Duodenal mucosa (tissue), 2 donors: Measurements from ENCODE around the gene EIF4G2.

Source experiments
- H3K27ac ChIP-seq: one replicate; pipeline ENCODE4 v1.7.0; 2013; ENCODE audit warnings: low read depth, low read length
- H3K27me3 ChIP-seq, 2 donors: one replicate each; pipeline ENCODE4 v1.7.0; 2013; ENCODE audit warnings: low read length in 2 of 2, control low read depth in 1 of 2; ENCODE audit not compliant: insufficient read depth in 2 of 2, control insufficient read depth in 1 of 2
- H3K36me3 ChIP-seq, 2 donors: one replicate each; pipeline ENCODE4 v1.7.0; 2013; ENCODE audit warnings: low read length in 2 of 2, control low read depth in 1 of 2; ENCODE audit not compliant: insufficient read depth in 2 of 2, control insufficient read depth in 1 of 2
- H3K4me1 ChIP-seq, 2 donors: one replicate each; pipeline ENCODE4 v1.7.0; 2013; ENCODE audit warnings: low read length in 2 of 2, control low read depth in 1 of 2; ENCODE audit not compliant: insufficient read depth in 2 of 2, control insufficient read depth in 1 of 2
- H3K4me3 ChIP-seq, 2 donors: one replicate each; pipeline ENCODE4 v1.7.0; 2013; ENCODE audit warnings: low read length in 2 of 2, low read depth in 1 of 2
- H3K9ac ChIP-seq, 2 donors: one replicate each; pipeline ENCODE4 v1.7.0; 2013; ENCODE audit warnings: low read length in 2 of 2, low read depth in 1 of 2
- H3K9me3 ChIP-seq, 2 donors: one replicate each; pipeline ENCODE4 v1.7.0; 2013; ENCODE audit warnings: low read length in 2 of 2, control low read depth in 1 of 2; ENCODE audit not compliant: control insufficient read depth in 1 of 2

The EIF4G2 gene

DNA sequence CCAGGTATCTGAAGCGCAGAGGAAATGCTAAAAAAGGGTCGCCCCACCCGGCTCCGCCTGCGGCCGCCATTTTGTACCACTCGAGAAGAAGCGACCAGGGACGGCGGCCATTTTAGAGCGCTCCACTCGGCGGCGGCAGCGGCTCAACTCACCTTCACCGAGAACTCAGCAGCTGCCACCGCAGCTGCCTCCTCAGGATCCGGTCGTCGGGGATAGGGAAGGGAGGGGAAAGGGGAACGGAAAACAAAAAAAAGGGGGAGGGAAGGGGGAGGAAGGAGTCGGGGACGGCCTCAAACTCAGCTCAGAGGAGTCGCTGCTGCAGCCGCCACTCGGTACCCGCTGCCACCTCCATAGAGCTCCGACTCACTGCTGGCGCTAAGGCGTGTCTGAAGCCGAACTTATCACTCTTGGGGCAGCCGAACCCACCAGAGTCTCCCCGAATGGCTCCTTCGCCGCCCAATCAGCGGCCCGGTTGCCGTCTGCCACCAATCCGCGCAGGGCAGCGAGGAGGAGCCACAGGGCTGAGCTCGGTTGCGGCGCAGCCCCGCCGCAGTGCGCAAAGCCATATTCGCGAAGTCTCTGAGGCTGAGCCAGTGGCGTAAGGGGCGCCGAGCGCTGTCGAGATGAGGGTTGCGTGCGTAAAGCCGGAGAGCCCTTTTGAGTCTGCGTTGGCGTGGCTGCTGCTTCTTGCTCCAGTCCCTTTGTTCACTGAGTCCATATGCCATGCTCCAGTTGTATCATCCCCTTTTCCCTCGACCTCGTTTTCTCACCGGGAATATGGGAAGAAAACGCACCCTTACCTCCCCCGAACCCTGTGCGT lies at the start of gene EIF4G2:
TSS of gene EIF4G2 (minus strand) at position 374 of the 820 bp plus-strand sequence.
- Histone ChIP-seq H3K27me3 (no peaks in the 10 kb centered on the region), H3K9ac (peak within 1 kb of the TSS; percentile 97 to 100), H3K4me1 (peaks cover 21 to 41% of the 10 kb centered on the region in 2 donors), H3K27ac (peak within 1 kb of the TSS; percentile 99), H3K9me3 (no peaks in the 10 kb centered on the region), H3K36me3 (peaks cover 29 to 30% of the 10 kb centered on the region in 2 donors), H3K4me3 (peak within 1 kb of the TSS; percentile 89 to 99)

DNA sequence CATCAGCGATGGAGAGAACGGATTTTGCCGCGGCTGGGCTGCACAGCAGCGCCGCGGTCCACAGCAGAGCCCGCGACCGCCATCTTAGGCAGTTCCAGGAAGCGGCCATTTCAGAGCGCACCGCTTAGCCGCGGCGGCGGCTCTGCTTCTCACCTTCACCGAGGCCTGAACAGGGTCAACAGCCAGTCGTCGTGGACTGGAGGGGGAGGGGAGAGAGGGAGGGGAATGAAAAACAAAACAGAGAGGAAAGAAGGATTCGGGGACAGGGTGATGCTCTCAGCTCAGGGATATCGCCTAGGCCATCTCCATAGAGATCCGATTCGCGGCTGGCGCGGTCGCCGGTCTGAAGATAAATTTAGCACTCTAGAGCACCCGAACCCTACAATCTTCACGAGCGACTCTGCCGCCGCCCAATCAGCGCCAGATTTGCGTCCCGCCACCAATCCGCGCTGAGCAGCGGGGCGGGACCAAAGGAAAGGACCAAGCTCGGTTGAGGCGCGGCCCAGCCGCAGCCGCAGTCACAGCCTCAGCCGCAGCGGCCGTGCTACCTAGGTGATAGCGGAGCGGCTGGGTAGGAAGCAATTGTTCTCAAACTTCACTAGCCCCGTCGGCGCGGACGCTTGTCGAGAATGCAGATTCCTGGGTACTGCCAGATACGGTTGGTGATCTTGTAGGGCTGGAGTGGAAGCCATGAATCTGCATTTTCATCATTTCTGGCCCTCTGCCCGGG lies 49.1 kb upstream of the EIF4G2 start, which contains the start of gene ZBED5:
TSS of gene ZBED5 (minus strand) at position 345 of the 730 bp plus-strand sequence. CDS start 3,108 bp downstream, outside the sequence.
- H3K9me3 ChIP-seq, result no peaks in the 10 kb centered on the region
- H3K36me3 ChIP-seq, result peaks cover 18 to 21% of the 10 kb centered on the region in 2 donors
- H3K27ac ChIP-seq, result peak within 1 kb of the TSS; percentile 94
- peak within 1 kb of the TSS; percentile 93 to 97 for H3K4me3 ChIP-seq
- H3K4me1 ChIP-seq, result peaks cover 10 to 13% of the 10 kb centered on the region in 2 donors
- H3K27me3 ChIP-seq, result no peaks in the 10 kb centered on the region
- peak within 1 kb of the TSS; percentile 95 to 98 for H3K9ac ChIP-seq

DNA sequence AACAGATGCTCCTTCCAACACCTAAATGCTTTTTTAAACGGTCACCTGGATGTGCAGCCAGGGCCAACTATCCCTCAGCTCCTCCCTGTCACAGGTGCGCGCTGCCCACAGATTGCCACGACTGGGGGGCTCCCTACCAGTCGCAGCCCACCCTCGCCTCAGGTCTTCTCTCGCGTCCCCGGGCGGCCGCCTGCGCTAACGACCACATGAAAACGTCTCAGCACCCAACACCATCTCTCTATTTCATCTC lies 48.7 kb upstream of the EIF4G2 start:
- peak overlapping the region; percentile 93 to 97 for H3K4me3 ChIP-seq
- H3K9ac ChIP-seq, result peak overlapping the region; percentile 95 to 98
- H3K9me3 ChIP-seq, result no peaks in the 10 kb centered on the region
- peak overlapping the region; percentile 94 for H3K27ac ChIP-seq
- no peaks in the 10 kb centered on the region for H3K27me3 ChIP-seq
- H3K36me3 ChIP-seq, result peaks cover 21 to 26% of the 10 kb centered on the region in 2 donors
- H3K4me1 ChIP-seq, result peaks cover 10 to 11% of the 10 kb centered on the region in 2 donors

GRCh38 chr11:10856689-10857458 lies 48.1 kb upstream of the EIF4G2 start:
- Histone ChIP-seq H3K27ac (peak overlapping the region; percentile 94), H3K9me3 (no peaks in the 10 kb centered on the region), H3K9ac (peak overlapping the region; percentile 95 to 98), H3K27me3 (no peaks in the 10 kb centered on the region), H3K4me3 (peak overlapping the region; percentile 93 to 97), H3K36me3 (peaks cover 25 to 31% of the 10 kb centered on the region in 2 donors), H3K4me1 (peaks cover 10 to 11% of the 10 kb centered on the region in 2 donors)

DNA sequence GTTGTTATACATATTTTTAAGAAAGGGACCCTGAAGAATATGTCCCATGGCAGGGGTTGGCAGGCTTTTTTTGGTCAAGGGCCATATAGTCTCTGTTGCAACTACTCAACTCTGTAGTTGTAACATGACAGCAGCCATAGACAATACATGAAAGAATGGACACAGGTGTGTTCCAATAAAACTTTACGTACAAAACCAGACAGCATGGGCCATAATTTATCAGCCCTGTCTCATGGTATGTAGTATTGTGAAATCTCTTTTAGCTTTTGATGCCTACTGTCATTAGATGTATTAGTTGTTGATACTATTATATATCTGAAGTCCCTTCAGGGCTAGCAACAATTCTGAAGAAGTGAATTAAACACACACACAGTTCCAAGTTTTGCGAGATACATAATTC lies 46.6 kb upstream of the EIF4G2 start:
- peaks cover 10 to 11% of the 10 kb centered on the region in 2 donors for H3K4me1 ChIP-seq
- H3K9ac ChIP-seq, result no peak overlapping the region
- H3K4me3 ChIP-seq, result no peak overlapping the region
- no peaks in the 10 kb centered on the region for H3K27me3 ChIP-seq
- no peak overlapping the region for H3K27ac ChIP-seq
- peaks cover 26 to 32% of the 10 kb centered on the region in 2 donors for H3K36me3 ChIP-seq
- no peaks in the 10 kb centered on the region for H3K9me3 ChIP-seq

DNA sequence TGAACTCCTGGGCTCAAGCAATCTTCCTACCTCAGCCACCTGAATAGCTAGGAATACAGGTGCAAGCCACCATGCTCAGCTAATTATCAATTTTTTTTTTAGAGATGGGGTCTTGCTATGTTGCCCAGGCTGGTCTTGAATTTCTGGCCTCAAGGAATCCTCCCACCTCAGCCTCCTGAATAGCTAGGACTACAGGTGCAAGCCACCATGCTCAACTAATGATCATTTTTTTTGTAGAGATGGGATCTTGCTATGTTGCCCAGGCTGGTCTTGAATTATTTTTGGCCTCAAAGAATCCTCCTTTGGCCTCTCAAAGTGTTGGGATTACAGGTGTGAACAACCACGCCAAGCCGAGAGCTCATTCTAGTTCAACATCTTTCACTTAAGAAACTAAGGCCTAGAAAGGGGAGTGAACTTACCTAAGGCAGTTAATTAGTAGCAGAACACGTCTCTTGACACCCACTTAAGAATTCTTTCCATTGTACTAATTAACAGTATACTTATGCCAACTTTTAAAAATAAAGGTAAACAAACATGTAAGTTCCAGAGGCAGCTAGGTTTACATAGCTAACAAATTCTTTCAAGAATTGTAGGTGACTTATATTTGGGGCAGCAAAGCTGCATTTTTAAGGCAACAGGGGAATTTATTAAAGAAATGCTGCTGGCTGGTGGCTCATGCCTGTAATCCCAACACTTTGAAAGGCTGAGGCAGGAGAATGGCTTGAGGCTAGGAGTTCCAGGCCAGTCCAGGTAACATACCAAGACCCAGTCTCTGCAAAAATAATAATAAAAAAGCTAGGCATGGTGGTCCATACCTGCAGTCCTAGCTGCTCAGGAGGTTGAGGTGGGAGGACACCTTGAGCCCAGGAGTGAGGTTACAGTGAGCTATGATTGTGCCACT lies 39.5 kb upstream of the EIF4G2 start:
- peaks cover 4 to 8% of the 10 kb centered on the region in 2 donors for H3K4me1 ChIP-seq
- no peak overlapping the region for H3K27ac ChIP-seq
- no peak overlapping the region for H3K4me3 ChIP-seq
- no peaks in the 10 kb centered on the region for H3K27me3 ChIP-seq
- H3K9me3 ChIP-seq, result no peaks in the 10 kb centered on the region
- H3K9ac ChIP-seq, result no peak overlapping the region
- H3K36me3 ChIP-seq, result peaks cover 12 to 14% of the 10 kb centered on the region in 2 donors

DNA sequence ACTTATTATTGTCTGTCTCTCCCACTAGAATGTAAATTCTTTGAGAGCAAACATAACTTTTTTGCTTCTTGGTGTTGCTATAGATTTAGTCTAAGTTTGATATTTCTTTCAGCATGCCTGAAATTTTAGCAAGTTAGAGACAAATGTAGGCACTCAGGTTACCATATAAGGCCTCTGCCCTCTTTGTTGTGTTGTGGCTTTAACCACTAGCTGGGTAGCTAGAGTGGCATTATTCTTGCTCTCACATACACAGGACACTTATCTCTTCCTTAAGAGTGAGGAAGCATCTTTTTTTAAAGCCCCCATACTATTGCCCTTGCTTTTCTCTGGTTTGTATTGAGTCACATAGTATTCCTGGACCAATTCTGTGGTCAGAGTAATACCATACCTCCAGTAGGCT lies 37.9 kb upstream of the EIF4G2 start:
- Histone ChIP-seq H3K4me1 (peaks cover 6 to 8% of the 10 kb centered on the region in 2 donors), H3K4me3 (no peak overlapping the region), H3K36me3 (no peaks in the 10 kb centered on the region), H3K27ac (no peak overlapping the region), H3K9ac (no peak overlapping the region), H3K27me3 (no peaks in the 10 kb centered on the region), H3K9me3 (no peaks in the 10 kb centered on the region)

- Histone ChIP-seq H3K4me3 (no peak overlapping the region), H3K9me3 (no peaks in the 10 kb centered on the region), H3K4me1 (peaks cover 6 to 15% of the 10 kb centered on the region in 2 donors), H3K36me3 (no peaks in the 10 kb centered on the region), H3K27me3 (no peaks in the 10 kb centered on the region), H3K27ac (no peak overlapping the region), H3K9ac (no peak overlapping the region)
These were observed 36.9 kb upstream of the EIF4G2 start for GRCh38 chr11:10845589-10845988.

- H3K9me3 ChIP-seq, result no peaks in the 10 kb centered on the region
- H3K27me3 ChIP-seq, result no peaks in the 10 kb centered on the region
- H3K36me3 ChIP-seq, result no peaks in the 10 kb centered on the region
- no peak overlapping the region for H3K9ac ChIP-seq
- no peak overlapping the region for H3K4me3 ChIP-seq
- no peak overlapping the region for H3K27ac ChIP-seq
- peaks cover 6 to 15% of the 10 kb centered on the region in 2 donors for H3K4me1 ChIP-seq
These were observed 36.1 kb upstream of the EIF4G2 start for GRCh38 chr11:10844796-10845195.
